WTC11 (cell line): Measurements from ENCODE around the gene PMF1.

Source experiments
- CBFB ChIP-seq: sonication (generic); formaldehyde crosslinking; IDR thresholded peaks from 2 replicates; pipeline ENCODE4 v1.8.1; 2022; ENCODE audit warnings: mild to moderate bottlenecking, low read depth, missing genetic modification reagents
- CTCF ChIP-seq: fragments of 200-600 bp; IDR thresholded peaks from 2 replicates; pipeline ENCODE4 v1.8.0; 2022; ENCODE audit warnings: antibody characterized with exemption
- ETV6 ChIP-seq: sonication (generic); formaldehyde crosslinking; IDR thresholded peaks from 2 replicates; pipeline ENCODE4 v1.8.1; 2022; ENCODE audit warnings: mild to moderate bottlenecking, missing genetic modification reagents
- JUN ChIP-seq: sonication (generic); formaldehyde crosslinking; IDR thresholded peaks from 2 replicates; pipeline ENCODE4 v1.8.0; 2023; ENCODE audit warnings: mild to moderate bottlenecking, missing genetic modification reagents
- SP1 ChIP-seq: sonication (generic); formaldehyde crosslinking; conservative IDR thresholded peaks from 2 replicates; pipeline ENCODE4 v1.8.1; 2022; ENCODE audit warnings: missing genetic modification reagents
- TF ChIP-seq, protein P1 (sequence below): sonication (generic); formaldehyde crosslinking; IDR thresholded peaks from 2 replicates; pipeline ENCODE4 v1.8.0; 2022; ENCODE audit warnings: mild to moderate bottlenecking, missing genetic modification reagents

GRCh38 chr1:156232201-156232894 is 19.5 kb downstream of the PMF1 start:
- TF ChIP-seq CTCF = no peak
- no peak for TF ChIP-seq CBFB (CRISPR knock-in tag)
- no peak for TF ChIP-seq ETV6 (CRISPR knock-in tag)
- no peak for TF ChIP-seq JUN
- TF ChIP-seq SP1 = no peak
- TF ChIP-seq, protein P1, sequence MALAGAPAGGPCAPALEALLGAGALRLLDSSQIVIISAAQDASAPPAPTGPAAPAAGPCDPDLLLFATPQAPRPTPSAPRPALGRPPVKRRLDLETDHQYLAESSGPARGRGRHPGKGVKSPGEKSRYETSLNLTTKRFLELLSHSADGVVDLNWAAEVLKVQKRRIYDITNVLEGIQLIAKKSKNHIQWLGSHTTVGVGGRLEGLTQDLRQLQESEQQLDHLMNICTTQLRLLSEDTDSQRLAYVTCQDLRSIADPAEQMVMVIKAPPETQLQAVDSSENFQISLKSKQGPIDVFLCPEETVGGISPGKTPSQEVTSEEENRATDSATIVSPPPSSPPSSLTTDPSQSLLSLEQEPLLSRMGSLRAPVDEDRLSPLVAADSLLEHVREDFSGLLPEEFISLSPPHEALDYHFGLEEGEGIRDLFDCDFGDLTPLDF (CRISPR knock-in tag) = no peak
